Stimulated activated naive CD8-positive, alpha-beta T cell treated with anti-CD3 and anti-CD28 coated beads, Interleukin-15, Interleukin-2, amounts not matched to agents 100 ng/mL and 50 ng/mL, for 24 hours (primary cell): ENCODE data around the gene LIPC.

Experiments
- H3K27ac Mint-ChIP-seq: one replicate; pipeline ENCODE4 v1.8.0; 2021; ENCODE audit warnings: mild to moderate bottlenecking, mixed read lengths
- H3K27me3 Mint-ChIP-seq: one replicate; pipeline ENCODE4 v1.8.0; 2021; ENCODE audit warnings: mixed read lengths
- H3K36me3 Mint-ChIP-seq: one replicate; pipeline ENCODE4 v1.8.0; 2021; ENCODE audit warnings: low read depth, mixed read lengths
- H3K4me1 Mint-ChIP-seq: one replicate; pipeline ENCODE4 v1.8.0; 2021; ENCODE audit warnings: low read depth, mixed read lengths
- H3K4me3 Mint-ChIP-seq: one replicate; pipeline ENCODE4 v1.8.0; 2021; ENCODE audit warnings: mild to moderate bottlenecking, mixed read lengths
- H3K9me3 Mint-ChIP-seq: one replicate; pipeline ENCODE4 v1.8.0; 2021; ENCODE audit warnings: mixed read lengths

LIPC gene

GRCh38 chr15:58431221-58432149 lies at the start of gene LIPC:
Gene LIPC, plus strand, starts transcription at chr15:58431991. Its CDS starts 42 bp downstream, at chr15:58432033.
- Mint-ChIP-seq H3K27me3 (no peaks in the 10 kb centered on the region), H3K27ac (no peak within 1 kb of the TSS)

GRCh38 chr15:58383876-58384275 lies 47.9 kb upstream of the LIPC start:
- Mint-ChIP-seq H3K9me3 (no peaks in the 10 kb centered on the region), H3K36me3 (no peaks in the 10 kb centered on the region), H3K27me3 (no peaks in the 10 kb centered on the region), H3K4me3 (no peak overlapping the region), H3K27ac (peak overlapping the region; percentile 82), H3K4me1 (peaks cover 16% of the 10 kb centered on the region)

More at GRCh38 chr15:58431221-58432149, at the start of gene LIPC:
- H3K4me1 Mint-ChIP-seq, result no peaks in the 10 kb centered on the region
- no peaks in the 10 kb centered on the region for H3K36me3 Mint-ChIP-seq
- H3K4me3 Mint-ChIP-seq, result no peak within 1 kb of the TSS
- no peaks in the 10 kb centered on the region for H3K9me3 Mint-ChIP-seq

GRCh38 chr15:58384667-58385066 lies 47.1 kb upstream of the LIPC start:
- Mint-ChIP-seq H3K27ac (peak overlapping the region; percentile 71), H3K4me3 (no peak overlapping the region), H3K9me3 (no peaks in the 10 kb centered on the region)

GRCh38 chr15:58386081-58386480 lies 45.7 kb upstream of the LIPC start:
- H3K27me3 Mint-ChIP-seq, result no peaks in the 10 kb centered on the region
- H3K4me1 Mint-ChIP-seq, result peaks cover 16% of the 10 kb centered on the region
- H3K27ac Mint-ChIP-seq, result no peak overlapping the region
- no peaks in the 10 kb centered on the region for H3K9me3 Mint-ChIP-seq
- H3K4me3 Mint-ChIP-seq, result no peak overlapping the region
- no peaks in the 10 kb centered on the region for H3K36me3 Mint-ChIP-seq

More at GRCh38 chr15:58384667-58385066, 47.1 kb upstream of the LIPC start:
- no peaks in the 10 kb centered on the region for H3K36me3 Mint-ChIP-seq
- peaks cover 16% of the 10 kb centered on the region for H3K4me1 Mint-ChIP-seq
- no peaks in the 10 kb centered on the region for H3K27me3 Mint-ChIP-seq

GRCh38 chr15:58386641-58387040 lies 45.1 kb upstream of the LIPC start:
- H3K36me3 Mint-ChIP-seq, result no peaks in the 10 kb centered on the region
- no peaks in the 10 kb centered on the region for H3K9me3 Mint-ChIP-seq
- H3K27ac Mint-ChIP-seq, result no peak overlapping the region
- no peaks in the 10 kb centered on the region for H3K27me3 Mint-ChIP-seq
- H3K4me1 Mint-ChIP-seq, result peaks cover 16% of the 10 kb centered on the region
- no peak overlapping the region for H3K4me3 Mint-ChIP-seq

GRCh38 chr15:58387130-58387529 lies 44.7 kb upstream of the LIPC start:
- H3K27ac Mint-ChIP-seq, result no peak overlapping the region
- peaks cover 16% of the 10 kb centered on the region for H3K4me1 Mint-ChIP-seq
- H3K27me3 Mint-ChIP-seq, result no peaks in the 10 kb centered on the region
- no peaks in the 10 kb centered on the region for H3K36me3 Mint-ChIP-seq
- H3K4me3 Mint-ChIP-seq, result no peak overlapping the region
- H3K9me3 Mint-ChIP-seq, result no peaks in the 10 kb centered on the region

GRCh38 chr15:58388211-58388610 lies 43.6 kb upstream of the LIPC start:
- no peaks in the 10 kb centered on the region for H3K36me3 Mint-ChIP-seq
- no peaks in the 10 kb centered on the region for H3K9me3 Mint-ChIP-seq
- H3K4me1 Mint-ChIP-seq, result peaks cover 16% of the 10 kb centered on the region
- no peak overlapping the region for H3K4me3 Mint-ChIP-seq
- no peak overlapping the region for H3K27ac Mint-ChIP-seq
- no peaks in the 10 kb centered on the region for H3K27me3 Mint-ChIP-seq

- H3K27ac Mint-ChIP-seq, result no peak overlapping the region
- no peaks in the 10 kb centered on the region for H3K36me3 Mint-ChIP-seq
- peaks cover under 1% of the 10 kb centered on the region for H3K4me1 Mint-ChIP-seq
- H3K9me3 Mint-ChIP-seq, result no peaks in the 10 kb centered on the region
- no peak overlapping the region for H3K4me3 Mint-ChIP-seq
- H3K27me3 Mint-ChIP-seq, result no peaks in the 10 kb centered on the region
Observed at GRCh38 chr15:58390118-58390517, 41.7 kb upstream of the LIPC start.

- Mint-ChIP-seq H3K27ac (no peak overlapping the region), H3K9me3 (no peaks in the 10 kb centered on the region), H3K36me3 (no peaks in the 10 kb centered on the region), H3K27me3 (no peaks in the 10 kb centered on the region), H3K4me3 (no peak overlapping the region), H3K4me1 (no peaks in the 10 kb centered on the region)
Observed at GRCh38 chr15:58390655-58391054, 41.1 kb upstream of the LIPC start.

- Mint-ChIP-seq H3K4me3 (no peak overlapping the region), H3K27me3 (peaks cover 3% of the 10 kb centered on the region), H3K9me3 (no peaks in the 10 kb centered on the region), H3K36me3 (no peaks in the 10 kb centered on the region), H3K4me1 (no peaks in the 10 kb centered on the region), H3K27ac (no peak overlapping the region)
Observed at GRCh38 chr15:58391088-58391487, 40.7 kb upstream of the LIPC start.

- Mint-ChIP-seq H3K4me3 (no peak overlapping the region), H3K9me3 (no peaks in the 10 kb centered on the region), H3K27ac (no peak overlapping the region), H3K27me3 (peaks cover 4% of the 10 kb centered on the region), H3K4me1 (no peaks in the 10 kb centered on the region), H3K36me3 (no peaks in the 10 kb centered on the region)
Observed at GRCh38 chr15:58392141-58392540, 39.6 kb upstream of the LIPC start.

GRCh38 chr15:58392611-58393161 lies 39.1 kb upstream of the LIPC start:
- Mint-ChIP-seq H3K27ac (no peak overlapping the region), H3K4me1 (no peaks in the 10 kb centered on the region), H3K27me3 (peaks cover 4% of the 10 kb centered on the region), H3K9me3 (no peaks in the 10 kb centered on the region), H3K4me3 (no peak overlapping the region), H3K36me3 (no peaks in the 10 kb centered on the region)

- Mint-ChIP-seq H3K9me3 (no peaks in the 10 kb centered on the region), H3K4me3 (no peak overlapping the region), H3K27me3 (peaks cover 4% of the 10 kb centered on the region), H3K4me1 (no peaks in the 10 kb centered on the region), H3K36me3 (no peaks in the 10 kb centered on the region), H3K27ac (no peak overlapping the region)
Observed at GRCh38 chr15:58393241-58393662, 38.5 kb upstream of the LIPC start.

GRCh38 chr15:58396181-58396580 lies 35.6 kb upstream of the LIPC start:
- H3K36me3 Mint-ChIP-seq, result no peaks in the 10 kb centered on the region
- H3K27ac Mint-ChIP-seq, result no peak overlapping the region
- peaks cover 4% of the 10 kb centered on the region for H3K27me3 Mint-ChIP-seq
- H3K4me3 Mint-ChIP-seq, result no peak overlapping the region
- no peaks in the 10 kb centered on the region for H3K4me1 Mint-ChIP-seq
- H3K9me3 Mint-ChIP-seq, result no peaks in the 10 kb centered on the region

- no peaks in the 10 kb centered on the region for H3K9me3 Mint-ChIP-seq
- no peak overlapping the region for H3K27ac Mint-ChIP-seq
- no peaks in the 10 kb centered on the region for H3K4me1 Mint-ChIP-seq
- H3K4me3 Mint-ChIP-seq, result no peak overlapping the region
- H3K27me3 Mint-ChIP-seq, result peaks cover 4% of the 10 kb centered on the region
- no peaks in the 10 kb centered on the region for H3K36me3 Mint-ChIP-seq
Observed at GRCh38 chr15:58398071-58398470, 33.7 kb upstream of the LIPC start.
